ENCODE data around the gene EFHC1. TPM values are rescaled to one million over a fixed set of nuclear protein-coding genes. Genes with fewer than 3 reads are reported as not detected.

EFHC1 gene
- total and polyA plus RNA-seq, 2 of the 13 experiments (the other 11 are each of a cell fraction or from before 2014, with no cell fraction given): 23.4 to 29.5 TPM

- TF ChIP-seq IKZF5 (CRISPR knock-in tag; IDR thresholded peaks at IDR 0.05) (peak; percentile 27; the same call in 1 of the 2 replicates), IRF2 (CRISPR knock-in tag; IDR thresholded peaks at IDR 0.05) (peak; percentile 56; the same call in 1 of the 2 replicates), PLRG1 (conservative IDR thresholded peaks at IDR 0.05) (no peak), ZNF781 (CRISPR knock-in tag; IDR thresholded peaks at IDR 0.05; ENCODE audit: borderline replicate concordance, not compliant biosample characterization) (no peak), ZNF605 (CRISPR knock-in tag; IDR thresholded peaks at IDR 0.05) (no peak), ZNF816 (CRISPR knock-in tag; IDR thresholded peaks at IDR 0.05; ENCODE audit: borderline replicate concordance) (no peak), ERF (CRISPR knock-in tag; IDR thresholded peaks at IDR 0.05) (peak; percentile 53; the same call in 1 of the 2 replicates), ZSCAN22 (CRISPR knock-in tag; IDR thresholded peaks at IDR 0.05) (no peak), RFX5 (IDR thresholded peaks at IDR 0.05; ENCODE audit: low read depth, low read length) (no peak), SMAD3 (CRISPR knock-in tag; IDR thresholded peaks at IDR 0.05) (0 out of 2 replicates have a peak, but pooled peaks have one; percentile 20), SRSF1 (optimal IDR thresholded peaks at IDR 0.05; ENCODE audit: low read depth, low read length) (no peak), ATF7-NPFF (CRISPR knock-in tag; IDR thresholded peaks at IDR 0.05; ENCODE audit: low read depth) (no peak), ZBTB10 (CRISPR knock-in tag; IDR thresholded peaks at IDR 0.05; ENCODE audit: borderline replicate concordance) (no peak), ZNF124 (CRISPR knock-in tag; IDR thresholded peaks at IDR 0.05) (0 out of 2 replicates have a peak, but pooled peaks have one; percentile 38), SP5 (CRISPR knock-in tag; IDR thresholded peaks at IDR 0.05; ENCODE audit: borderline replicate concordance, low read depth) (no peak), SOX5 (CRISPR knock-in tag; IDR thresholded peaks at IDR 0.05; ENCODE audit: borderline replicate concordance) (peak; percentile 75; the same call in 1 of the 2 replicates), FOSL2 (CRISPR knock-in tag; IDR thresholded peaks at IDR 0.05) (peak; percentile 9; the same call in 1 of the 2 replicates), ZNF660 (CRISPR knock-in tag; IDR thresholded peaks at IDR 0.05; ENCODE audit: borderline replicate concordance, low read depth) (no peak), PRDM10 (CRISPR knock-in tag; IDR thresholded peaks at IDR 0.05; ENCODE audit: low read depth) (peak; percentile 65; the same call in 1 of the 2 replicates), ZNF280D (CRISPR knock-in tag; IDR thresholded peaks at IDR 0.05) (0 out of 2 replicates have a peak, but pooled peaks have one; percentile 59), FOXA3 (CRISPR knock-in tag; IDR thresholded peaks at IDR 0.05) (peak; percentile 25; the same call in 1 of the 2 replicates)
These were observed 43.4 kb upstream of the EFHC1 start (continued) for GRCh38 chr6:52376763-52377162.
